Mesendoderm (in vitro differentiated cells): Measurements from ENCODE around the gene SNRNP48.

Experiments used
- DNase-seq: peaks from one replicate; pipeline ENCODE4 v3.0.0; 2013
- H2AK5ac ChIP-seq: 2 replicates; pipeline ENCODE4 v1.6.1; 2013; ENCODE audit warnings: low read length, inconsistent platforms
- H2BK120ac ChIP-seq: 2 replicates; pipeline ENCODE4 v1.6.1; 2013; ENCODE audit warnings: low read depth, mild to moderate bottlenecking, low read length, moderate library complexity, mixed read lengths
- H2BK15ac ChIP-seq: replicated peaks from 2 replicates; pipeline ENCODE4 v1.6.1; 2013; ENCODE audit warnings: low read depth, mild to moderate bottlenecking, moderate library complexity
- H2BK5ac ChIP-seq: 2 replicates; pipeline ENCODE4 v1.6.1; 2013; ENCODE audit warnings: low read length, inconsistent platforms
- H3K18ac ChIP-seq: 2 replicates; pipeline ENCODE4 v1.6.1; 2013; ENCODE audit warnings: mild to moderate bottlenecking, low read length, mixed read lengths
- H3K23ac ChIP-seq: one replicate; pipeline ENCODE4 v1.6.1; 2013; ENCODE audit warnings: low read length
- H3K27ac ChIP-seq: 2 replicates; pipeline ENCODE4 v1.5.1; 2013; ENCODE audit warnings: low read depth, mild to moderate bottlenecking, inconsistent platforms, low read length, moderate library complexity
- H3K27me3 ChIP-seq: 2 replicates; pipeline ENCODE4 v1.6.1; 2013; ENCODE audit warnings: low read length, control low read depth, mild to moderate bottlenecking, inconsistent platforms; ENCODE audit not compliant: insufficient read depth, poor library complexity
- H3K36me3 ChIP-seq: 2 replicates; pipeline ENCODE4 v1.6.1; 2013; ENCODE audit warnings: low read length, inconsistent platforms; ENCODE audit not compliant: control insufficient read depth, insufficient read depth
- H3K4ac ChIP-seq: one replicate; pipeline ENCODE4 v1.6.1; 2013; ENCODE audit warnings: low read depth, mild to moderate bottlenecking, low read length, moderate library complexity
- H3K4me1 ChIP-seq: 2 replicates; pipeline ENCODE4 v1.6.1; 2013; ENCODE audit warnings: low read depth, low read length, inconsistent platforms; ENCODE audit not compliant: control insufficient read depth
- H3K4me2 ChIP-seq: 2 replicates; pipeline ENCODE4 v1.6.1; 2013; ENCODE audit warnings: low read length
- H3K4me3 ChIP-seq: 2 replicates; pipeline ENCODE4 v1.5.1; 2013; ENCODE audit warnings: mild to moderate bottlenecking, low read length
- H3K56ac ChIP-seq: one replicate; pipeline ENCODE4 v1.6.1; 2013; ENCODE audit warnings: low read length
- H3K79me1 ChIP-seq: 2 replicates; pipeline ENCODE4 v1.6.1; 2013; ENCODE audit warnings: low read length, inconsistent platforms
- H3K79me2 ChIP-seq: 2 replicates; pipeline ENCODE4 v1.6.1; 2013; ENCODE audit warnings: mild to moderate bottlenecking, low read length; ENCODE audit not compliant: control insufficient read depth, insufficient read depth
- H3K9ac ChIP-seq: 2 replicates; pipeline ENCODE4 v1.6.1; 2013; ENCODE audit warnings: low read length, inconsistent platforms
- H4K5ac ChIP-seq: one replicate; pipeline ENCODE4 v1.6.1; 2013; ENCODE audit warnings: low read length
- H4K8ac ChIP-seq: one replicate; pipeline ENCODE4 v1.6.1; 2013; ENCODE audit warnings: low read depth, mild to moderate bottlenecking, control low read depth, low read length, moderate library complexity
- WGBS: extraction: QIAGEN DNeasy Blood & Tissue Kit; methylation state at CpG from one replicate; pipeline ENCODE4 v1.1.7; 2013; ENCODE audit warnings: low lambda C conversion rate, missing lambda C conversion rate; ENCODE audit not compliant: insufficient coverage; ENCODE audit errors: extremely low coverage; 5-methylcytosine and 5-hydroxymethylcytosine counted together

SNRNP48 gene

DNA sequence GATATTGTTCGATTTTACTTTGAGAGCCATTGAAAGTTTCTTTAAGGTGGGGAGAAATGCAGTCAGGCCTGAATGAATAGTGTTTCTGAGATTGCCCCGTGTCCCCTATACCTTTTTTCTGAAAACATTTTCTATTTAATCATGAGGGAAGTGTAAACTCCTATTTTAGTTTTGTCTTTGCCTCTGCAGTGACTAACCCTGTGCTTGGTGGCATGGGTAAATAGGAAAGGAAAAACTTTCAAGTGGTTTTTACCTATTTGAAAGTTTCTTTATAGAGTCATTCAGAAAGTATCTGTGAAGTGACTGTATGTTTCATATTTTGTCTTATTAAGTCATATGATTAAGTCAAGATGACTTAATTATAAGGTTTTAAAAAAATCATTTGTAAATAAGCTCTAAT lies 14.5 kb downstream of the SNRNP48 start:
- Histone ChIP-seq H2BK5ac (no peak overlapping the region), H3K23ac (no peak overlapping the region), H3K4ac (no peak overlapping the region), H2BK120ac (no peak overlapping the region), H4K8ac (no peak overlapping the region), H3K79me1 (no peaks in the 10 kb centered on the region), H3K4me1 (no peaks in the 10 kb centered on the region), H3K36me3 (peaks cover 2% of the 10 kb centered on the region), H3K27me3 (no peaks in the 10 kb centered on the region), H4K5ac (no peak overlapping the region), H2BK15ac (no peak overlapping the region), H3K18ac (no peak overlapping the region), H3K4me3 (no peak overlapping the region), H3K79me2 (no peaks in the 10 kb centered on the region), H2AK5ac (no peak overlapping the region), H3K27ac (no peak overlapping the region), H3K56ac (no peak overlapping the region), H3K9ac (no peak overlapping the region), H3K4me2 (no peak overlapping the region)
- WGBS: no CpG with 5 or more reads among the region's 2 CpGs
- DNase-seq: no peak

DNA sequence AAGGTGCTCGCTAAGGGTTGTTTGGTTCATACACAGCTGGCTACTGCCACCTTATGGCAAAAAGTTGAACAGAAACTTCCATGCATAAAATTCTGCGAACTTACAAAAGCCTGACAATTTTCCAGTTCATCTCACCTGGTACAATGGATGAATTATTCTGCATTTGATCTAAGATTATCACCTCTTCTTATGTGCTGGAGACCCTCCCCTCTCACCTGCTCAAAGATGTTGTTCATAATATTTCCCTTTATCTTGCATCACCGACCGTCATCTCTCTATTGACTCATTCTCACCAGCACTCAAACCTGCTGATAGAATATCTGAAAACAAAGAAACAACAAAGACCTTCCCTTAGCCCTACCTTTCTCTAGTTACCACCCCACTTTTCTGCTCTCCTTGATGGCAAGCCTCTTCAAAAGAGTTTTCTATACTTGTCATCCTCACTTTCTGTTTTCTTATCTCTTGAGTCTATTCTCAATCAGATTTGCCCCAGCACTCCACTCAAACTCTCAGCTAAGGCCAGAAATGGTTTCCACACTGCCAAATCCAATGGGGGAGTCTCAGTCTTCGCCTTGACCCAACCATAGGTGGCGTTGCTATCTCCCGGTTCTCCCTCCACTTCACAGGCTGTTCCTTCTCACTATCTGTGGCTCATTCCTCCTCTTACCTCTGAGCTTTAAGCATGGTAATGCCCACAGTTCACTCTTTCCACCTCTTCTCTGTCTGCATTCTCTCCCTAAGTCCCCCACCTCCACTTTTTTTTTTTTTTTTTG lies 25.8 kb downstream of the SNRNP48 start:
- H3K27ac ChIP-seq: no peak overlapping the region
- H3K18ac ChIP-seq: no peak overlapping the region
- no peak overlapping the region for H2BK120ac ChIP-seq
- no peak overlapping the region for H3K56ac ChIP-seq
- no peaks in the 10 kb centered on the region for H3K36me3 ChIP-seq
- H2AK5ac ChIP-seq: no peak overlapping the region
- H4K5ac ChIP-seq: no peak overlapping the region
- H3K79me2 ChIP-seq: no peaks in the 10 kb centered on the region
- H3K4me2 ChIP-seq: no peak overlapping the region
- no peaks in the 10 kb centered on the region for H3K4me1 ChIP-seq
- no peak overlapping the region for H4K8ac ChIP-seq
- H3K4ac ChIP-seq: no peak overlapping the region
- no peaks in the 10 kb centered on the region for H3K79me1 ChIP-seq
- no peak overlapping the region for H2BK15ac ChIP-seq
- DNase-seq: peak; percentile 71
- no peaks in the 10 kb centered on the region for H3K27me3 ChIP-seq
- WGBS: no CpG with 5 or more reads among the region's 7 CpGs
- H3K4me3 ChIP-seq: no peak overlapping the region
- no peak overlapping the region for H3K23ac ChIP-seq
- no peak overlapping the region for H2BK5ac ChIP-seq
- no peak overlapping the region for H3K9ac ChIP-seq

DNA sequence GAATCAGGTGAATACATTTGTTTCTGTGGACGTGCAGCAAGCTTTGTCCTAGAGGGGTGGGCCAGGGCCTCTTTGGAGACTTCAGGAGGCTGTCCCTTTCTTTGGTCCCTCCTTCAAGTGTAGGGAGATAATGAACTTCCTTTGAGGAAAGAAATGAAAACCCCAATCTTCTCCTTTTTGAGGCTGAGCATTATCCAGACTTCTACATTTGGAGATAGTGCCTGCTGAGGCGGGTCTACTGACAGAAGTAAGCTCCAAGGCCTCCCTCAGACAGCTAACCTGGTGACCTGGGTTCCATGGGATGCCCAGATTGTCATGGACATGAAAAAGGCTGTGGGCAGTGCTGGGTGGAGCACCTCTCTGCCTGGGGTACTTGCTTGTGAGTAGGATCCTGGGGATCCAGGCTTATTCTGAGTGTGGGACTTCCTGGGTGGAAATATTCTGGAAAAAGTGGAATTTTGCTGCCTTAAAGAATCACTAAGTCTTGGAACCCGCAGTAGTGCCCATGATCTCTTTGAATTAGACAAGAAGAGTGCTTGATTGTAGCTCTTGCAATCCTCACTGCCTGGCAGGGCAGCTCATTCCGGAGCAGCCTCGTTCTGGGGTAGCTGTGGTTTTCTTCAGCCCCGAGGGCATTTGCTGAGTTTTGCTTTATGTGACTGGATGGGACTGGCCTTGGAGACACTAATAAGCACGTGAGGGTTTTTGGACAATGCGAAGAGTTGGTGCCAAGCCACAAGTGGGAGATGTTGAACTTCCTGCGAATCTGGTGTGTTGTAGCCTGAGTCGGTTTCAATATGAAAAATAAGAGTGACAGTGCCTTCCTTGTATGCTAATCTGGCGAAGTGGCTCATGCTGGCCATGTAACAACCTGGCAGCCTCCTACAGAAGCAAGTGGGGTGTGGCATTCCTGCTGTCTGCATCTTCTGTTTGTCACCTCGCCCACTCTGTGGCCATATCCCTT lies 28.1 kb downstream of the SNRNP48 start:
- H3K27me3 ChIP-seq: no peaks in the 10 kb centered on the region
- no peak overlapping the region for H3K4ac ChIP-seq
- H3K56ac ChIP-seq: no peak overlapping the region
- no peak overlapping the region for H3K9ac ChIP-seq
- H3K4me2 ChIP-seq: no peak overlapping the region
- peak; percentile 10 for DNase-seq
- H3K4me1 ChIP-seq: no peaks in the 10 kb centered on the region
- H3K36me3 ChIP-seq: no peaks in the 10 kb centered on the region
- no peak overlapping the region for H2BK120ac ChIP-seq
- no peaks in the 10 kb centered on the region for H3K79me2 ChIP-seq
- H4K8ac ChIP-seq: no peak overlapping the region
- no peak overlapping the region for H3K27ac ChIP-seq
- H3K4me3 ChIP-seq: no peak overlapping the region
- H3K18ac ChIP-seq: no peak overlapping the region
- WGBS: no CpG with 5 or more reads among the region's 12 CpGs
- H2AK5ac ChIP-seq: no peak overlapping the region
- H2BK5ac ChIP-seq: no peak overlapping the region
- no peak overlapping the region for H3K23ac ChIP-seq
- no peak overlapping the region for H4K5ac ChIP-seq
- H3K79me1 ChIP-seq: no peaks in the 10 kb centered on the region
- no peak overlapping the region for H2BK15ac ChIP-seq

DNA sequence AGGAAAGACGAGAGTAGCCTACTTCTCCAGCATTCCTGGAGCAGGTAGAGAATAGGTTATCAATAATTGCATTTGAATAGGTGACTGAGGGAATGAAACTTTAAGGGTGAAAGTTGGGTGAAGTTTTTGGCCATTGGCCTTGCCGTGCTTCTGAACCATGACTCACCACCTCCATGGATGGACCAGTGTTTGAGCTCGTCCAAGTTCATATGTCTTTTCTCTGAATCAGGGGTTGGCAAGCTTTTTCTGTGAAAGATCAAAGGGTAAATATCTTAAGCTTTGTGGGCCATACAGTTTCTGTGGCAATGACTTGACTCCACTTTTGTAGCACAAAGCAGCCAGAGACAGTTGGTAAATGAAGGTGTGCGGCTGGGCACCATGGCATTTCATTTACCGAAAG lies 31.8 kb downstream of the SNRNP48 start:
- WGBS: no CpG with 5 or more reads among the region's 5 CpGs
- Histone ChIP-seq H3K4me1 (peaks cover 2% of the 10 kb centered on the region), H2AK5ac (no peak overlapping the region), H3K56ac (no peak overlapping the region), H3K36me3 (no peaks in the 10 kb centered on the region), H3K9ac (no peak overlapping the region), H3K18ac (no peak overlapping the region), H4K5ac (no peak overlapping the region), H2BK5ac (no peak overlapping the region), H3K23ac (no peak overlapping the region), H3K79me2 (no peaks in the 10 kb centered on the region), H3K4me3 (no peak overlapping the region), H3K4ac (no peak overlapping the region), H3K27ac (no peak overlapping the region), H4K8ac (no peak overlapping the region), H3K79me1 (no peaks in the 10 kb centered on the region), H2BK15ac (no peak overlapping the region), H2BK120ac (no peak overlapping the region), H3K27me3 (no peaks in the 10 kb centered on the region), H3K4me2 (no peak overlapping the region)
- no peak for DNase-seq

DNA sequence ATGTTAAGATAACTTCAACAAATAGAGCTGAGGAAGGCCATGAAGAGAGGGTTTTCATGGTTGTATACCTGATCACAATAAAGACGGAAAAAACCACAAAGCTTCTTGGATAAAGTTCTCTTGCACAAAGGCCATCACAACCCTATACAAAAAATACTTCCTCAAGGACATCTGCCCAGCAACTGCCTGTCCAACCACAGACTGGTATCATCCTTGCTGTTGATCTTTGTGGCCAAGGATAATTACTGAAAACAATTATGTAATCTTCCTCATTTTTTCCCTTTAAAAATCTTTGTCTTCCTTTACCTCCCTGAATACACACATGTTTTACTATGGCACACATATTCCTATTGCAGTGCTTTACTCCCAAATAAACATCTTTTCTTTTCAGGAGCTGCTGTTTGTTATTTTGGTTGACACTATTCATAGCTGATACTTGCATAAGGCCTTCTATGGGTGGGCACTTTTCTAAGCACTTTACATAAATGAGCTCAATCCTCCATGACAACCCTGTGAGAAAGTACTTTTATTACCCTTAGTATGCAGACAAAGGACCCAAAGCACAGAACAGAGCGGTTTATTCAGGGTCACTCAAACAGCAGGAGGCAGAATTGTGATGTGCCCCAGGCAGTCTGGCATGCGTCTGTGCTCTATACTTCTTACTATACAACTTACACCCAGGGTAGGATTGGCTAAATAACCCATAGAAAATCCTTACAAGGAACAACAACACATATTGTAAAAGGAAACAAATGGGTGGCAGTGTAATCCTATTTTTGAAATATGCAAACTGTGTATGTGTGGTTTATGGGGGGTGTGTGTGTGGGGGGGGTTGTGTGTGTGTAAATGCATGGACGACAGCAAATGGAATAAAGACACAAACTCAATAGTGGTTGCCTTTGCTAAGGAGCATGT lies 35.1 kb downstream of the SNRNP48 start:
- peaks cover 2% of the 10 kb centered on the region for H3K4me1 ChIP-seq
- H3K9ac ChIP-seq: no peak overlapping the region
- H3K27ac ChIP-seq: no peak overlapping the region
- WGBS: no CpG with 5 or more reads among the region's 4 CpGs
- H2AK5ac ChIP-seq: no peak overlapping the region
- no peaks in the 10 kb centered on the region for H3K79me1 ChIP-seq
- no peak overlapping the region for H4K8ac ChIP-seq
- H3K36me3 ChIP-seq: no peaks in the 10 kb centered on the region
- H3K56ac ChIP-seq: no peak overlapping the region
- peak; percentile 34 for DNase-seq
- H2BK15ac ChIP-seq: no peak overlapping the region
- no peak overlapping the region for H3K18ac ChIP-seq
- no peaks in the 10 kb centered on the region for H3K27me3 ChIP-seq
- no peak overlapping the region for H4K5ac ChIP-seq
- no peak overlapping the region for H2BK120ac ChIP-seq
- H2BK5ac ChIP-seq: no peak overlapping the region
- no peak overlapping the region for H3K4me3 ChIP-seq
- no peak overlapping the region for H3K4me2 ChIP-seq
- no peak overlapping the region for H3K23ac ChIP-seq
- H3K79me2 ChIP-seq: no peaks in the 10 kb centered on the region
- H3K4ac ChIP-seq: no peak overlapping the region
